LNCaP clone FGC (cell line): ENCODE data around the gene DHRS13.
A peak's percentile ranks its signal among the peaks of the same experiment; 100 is the strongest.

Source experiments
- DNase-seq: peaks from one replicate; pipeline ENCODE4 v3.0.0-alpha.2; 2011; ENCODE audit warnings: low read depth
- H3K4me3 ChIP-seq: 2 replicates; pipeline ENCODE4 v1.5.1; 2011; ENCODE audit warnings: mild to moderate bottlenecking, low read depth, low read length, control low read depth
- CTCF ChIP-seq: IDR thresholded peaks from 2 replicates; pipeline ENCODE4 v1.5.1; 2012; ENCODE audit warnings: mild to moderate bottlenecking; ENCODE audit not compliant: control insufficient read depth, insufficient read depth; ENCODE audit errors: extremely low read depth

DHRS13 gene

GRCh38 chr17:28920201-28920600 is 17.3 kb upstream of the DHRS13 start:
- no peak for TF ChIP-seq CTCF
- no peak for DNase-seq

GRCh38 chr17:28918295-28918694 is 15.4 kb upstream of the DHRS13 start:
- no peak for DNase-seq
- TF ChIP-seq CTCF: no peak
- H3K4me3 ChIP-seq: no peak overlapping the region

More at GRCh38 chr17:28920201-28920600, 17.3 kb upstream of the DHRS13 start:
- H3K4me3 ChIP-seq: no peak overlapping the region

GRCh38 chr17:28917465-28917864 is 14.6 kb upstream of the DHRS13 start:
- no peak for TF ChIP-seq CTCF
- no peak for DNase-seq

GRCh38 chr17:28917029-28917428 is 14.2 kb upstream of the DHRS13 start:
- TF ChIP-seq CTCF: no peak
- DNase-seq: no peak
- H3K4me3 ChIP-seq: no peak overlapping the region

More at GRCh38 chr17:28917465-28917864, 14.6 kb upstream of the DHRS13 start:
- H3K4me3 ChIP-seq: no peak overlapping the region

DNA sequence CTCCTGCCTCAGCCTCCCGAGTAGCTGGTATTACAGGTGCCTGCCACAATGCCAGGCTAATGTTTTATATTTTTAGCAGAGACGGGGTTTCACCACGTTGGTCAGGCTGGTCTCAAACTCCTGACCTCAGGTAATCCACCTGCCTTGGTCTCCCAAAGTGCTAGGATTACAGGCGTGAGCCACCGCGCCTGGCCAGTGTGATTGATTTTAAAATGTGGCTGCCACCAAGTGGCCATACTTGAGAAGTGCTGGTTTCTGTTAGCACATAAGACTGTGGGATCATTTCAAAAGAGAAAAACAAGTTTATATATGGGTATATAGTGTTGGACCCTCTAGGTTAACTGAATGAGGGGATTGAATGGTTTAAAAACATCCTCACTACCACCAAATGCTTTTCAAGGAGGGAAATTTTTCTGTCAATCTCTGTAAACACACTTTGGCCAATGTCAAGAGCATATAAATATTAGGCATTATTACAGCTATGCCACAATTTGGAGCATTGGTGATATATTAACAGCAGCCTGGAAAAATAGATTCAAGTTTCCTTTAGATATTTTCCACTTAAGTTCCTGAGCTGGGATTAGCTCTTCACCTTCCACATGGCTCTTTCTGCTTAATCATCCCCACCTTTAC is 13.5 kb upstream of the DHRS13 start:
- no peak for DNase-seq
- TF ChIP-seq CTCF: peak; percentile 62
- no peak overlapping the region for H3K4me3 ChIP-seq

DNA sequence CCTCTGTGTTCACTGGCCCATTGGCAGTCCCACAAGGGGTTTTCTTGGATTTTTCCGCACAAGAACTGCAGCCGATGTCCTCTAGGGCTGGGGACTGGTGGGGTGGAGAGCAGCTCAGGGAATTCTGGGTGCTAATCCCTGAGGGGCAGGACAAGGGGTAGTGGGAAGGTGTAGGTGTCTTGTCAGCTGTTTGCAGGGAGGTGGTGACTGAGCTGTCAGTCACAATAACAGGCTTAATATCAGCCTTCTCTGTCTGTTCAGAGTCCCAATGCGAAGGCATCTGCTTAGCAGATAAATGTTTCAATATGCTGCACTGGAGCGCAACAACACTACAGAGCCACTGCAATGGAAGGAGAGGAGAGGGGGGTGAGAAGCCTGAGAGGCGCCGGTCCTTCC is 10.1 kb upstream of the DHRS13 start:
- no peak overlapping the region for H3K4me3 ChIP-seq
- no peak for TF ChIP-seq CTCF
- no peak for DNase-seq

GRCh38 chr17:28912281-28912937 is 9.5 kb upstream of the DHRS13 start:
- no peak for DNase-seq
- peak; percentile 20; the same call in 1 of the 2 replicates for TF ChIP-seq CTCF
- H3K4me3 ChIP-seq: no peak overlapping the region
